HEK293 (cell line): ENCODE measurements around the gene PTPN9.
A peak's percentile ranks its signal among the peaks of the same experiment; 100 is the strongest.

Experiments
- CTCF ChIA-PET: fragments of 350-600 bp; formaldehyde crosslinking; extraction: SDS; loops from one replicate; lab custom pipeline; 2021; ENCODE audit warnings: antibody characterized with exemption; lab: Yijun Ruan, JAX
- POLR2A ChIA-PET: fragments of 300-600 bp; formaldehyde crosslinking; extraction: SDS; loops from one replicate; lab custom pipeline; 2020; ENCODE audit warnings: antibody characterized with exemption, inconsistent platforms; lab: Yijun Ruan, JAX
- H3K27ac ChIP-seq: fragments of 200-500 bp; sonication (Bioruptor generic); 2 replicates; pipeline ENCODE4 v1.5.1; 2014; ENCODE audit warnings: low read depth, low read length, control low read depth, inconsistent platforms; ENCODE audit errors: extremely low read depth
- H3K36me3 ChIP-seq, 2 experiments: fragments of 200-500 bp in 1 of 2; sonication (Bioruptor generic) in 1 of 2; 1 replicate in 1 of 2; 2 replicates in 1 of 2; pipeline ENCODE4 v1.5.1; 2014 to 2017; ENCODE audit warnings: inconsistent platforms in 2 of 2, low read length in 2 of 2; ENCODE audit not compliant: control insufficient read depth in 2 of 2, insufficient read depth in 1 of 2
- H3K4me1 ChIP-seq: fragments of 200-500 bp; sonication (Bioruptor generic); 2 replicates; pipeline ENCODE4 v1.5.1; 2014; ENCODE audit warnings: mild to moderate bottlenecking, low read length, inconsistent platforms; ENCODE audit not compliant: control insufficient read depth, insufficient read depth
- H3K4me3 ChIP-seq: 2 replicates; pipeline ENCODE4 v1.5.1; 2011; ENCODE audit warnings: low read depth, mild to moderate bottlenecking, control low read depth, low read length, moderate library complexity
- H3K9me3 ChIP-seq: fragments of 200-500 bp; sonication (Bioruptor generic); 2 replicates; pipeline ENCODE4 v1.5.1; 2014; ENCODE audit warnings: low read depth, low read length, inconsistent platforms; ENCODE audit not compliant: control insufficient read depth, insufficient read depth
- GFI1B ChIP-seq: fragments of 450-650 bp; formaldehyde crosslinking; IDR thresholded peaks from 2 replicates; pipeline ENCODE4 v1.5.1; 2016; ENCODE audit warnings: missing biosample characterization, missing genetic modification characterization
- SALL2 ChIP-seq: fragments of 450-650 bp; formaldehyde crosslinking; IDR thresholded peaks from 2 replicates; pipeline ENCODE4 v1.5.0; 2017; ENCODE audit warnings: missing biosample characterization, mild to moderate bottlenecking, missing genetic modification characterization, borderline replicate concordance
- TSHZ1 ChIP-seq: fragments of 450-650 bp; formaldehyde crosslinking; IDR thresholded peaks from 2 replicates; pipeline ENCODE4 v1.5.1; 2016; ENCODE audit warnings: missing biosample characterization, missing genetic modification characterization, borderline replicate concordance
- ZBTB44 ChIP-seq: fragments of 450-650 bp; IDR thresholded peaks from 2 replicates; pipeline ENCODE4 v1.5.1; 2018; ENCODE audit warnings: missing biosample characterization, mild to moderate bottlenecking, missing genetic modification characterization
- ZBTB49 ChIP-seq: fragments of 450-650 bp; formaldehyde crosslinking; IDR thresholded peaks from 2 replicates; pipeline ENCODE4 v1.5.1; 2016; ENCODE audit warnings: missing biosample characterization, missing genetic modification characterization, low read depth
- ZIC2 ChIP-seq: fragments of 450-650 bp; formaldehyde crosslinking; IDR thresholded peaks from 2 replicates; pipeline ENCODE4 v1.5.1; 2016; ENCODE audit warnings: missing biosample characterization, missing genetic modification characterization
- ZNF16 ChIP-seq: fragments of 450-650 bp; formaldehyde crosslinking; IDR thresholded peaks from 2 replicates; pipeline ENCODE4 v1.5.1; 2016; ENCODE audit warnings: low read depth, missing biosample characterization, missing genetic modification characterization
- ZNF169 ChIP-seq: fragments of 450-650 bp; formaldehyde crosslinking; IDR thresholded peaks from 2 replicates; pipeline ENCODE4 v1.5.1; 2016; ENCODE audit warnings: missing biosample characterization, missing genetic modification characterization
- ZNF18 ChIP-seq: fragments of 450-650 bp; formaldehyde crosslinking; IDR thresholded peaks from 2 replicates; pipeline ENCODE4 v1.5.1; 2016; ENCODE audit warnings: missing biosample characterization, missing genetic modification characterization
- ZNF221 ChIP-seq: fragments of 450-650 bp; formaldehyde crosslinking; IDR thresholded peaks from 2 replicates; pipeline ENCODE4 v1.5.1; 2017; ENCODE audit warnings: missing biosample characterization, missing genetic modification characterization, borderline replicate concordance
- ZNF341 ChIP-seq: fragments of 450-650 bp; formaldehyde crosslinking; IDR thresholded peaks from 2 replicates; pipeline ENCODE4; 2016; ENCODE audit warnings: low read depth, missing biosample characterization, missing genetic modification characterization
- ZNF394 ChIP-seq: fragments of 450-650 bp; formaldehyde crosslinking; IDR thresholded peaks from 2 replicates; pipeline ENCODE4 v1.5.1; 2016; ENCODE audit warnings: missing biosample characterization, missing genetic modification characterization, mild to moderate bottlenecking, moderate library complexity, borderline replicate concordance
- ZNF449 ChIP-seq: fragments of 450-650 bp; formaldehyde crosslinking; IDR thresholded peaks from 2 replicates; pipeline ENCODE4 v1.5.1; 2017; ENCODE audit warnings: missing biosample characterization, mild to moderate bottlenecking, missing genetic modification characterization, moderate library complexity
- ZNF560 ChIP-seq: fragments of 450-650 bp; formaldehyde crosslinking; IDR thresholded peaks from 2 replicates; pipeline ENCODE4 v1.5.1; 2017; ENCODE audit warnings: missing biosample characterization, missing genetic modification characterization, borderline replicate concordance
- ZNF596 ChIP-seq: fragments of 450-650 bp; IDR thresholded peaks from 2 replicates; pipeline ENCODE4 v1.5.0; 2018; ENCODE audit warnings: missing biosample characterization, mild to moderate bottlenecking, missing genetic modification characterization, moderate library complexity
- ZNF600 ChIP-seq: fragments of 450-650 bp; formaldehyde crosslinking; IDR thresholded peaks from 2 replicates; pipeline ENCODE4 v1.5.1; 2016; ENCODE audit warnings: missing biosample characterization, missing genetic modification characterization
- ZNF658 ChIP-seq: fragments of 450-650 bp; formaldehyde crosslinking; IDR thresholded peaks from 2 replicates; pipeline ENCODE4; 2016; ENCODE audit warnings: missing biosample characterization, missing genetic modification characterization
- ZNF777 ChIP-seq: fragments of 450-650 bp; formaldehyde crosslinking; IDR thresholded peaks from 2 replicates; pipeline ENCODE4 v1.5.1; 2017; ENCODE audit warnings: missing biosample characterization, missing genetic modification characterization, borderline replicate concordance

PTPN9 gene

GRCh38 chr15:75620058-75620820 lies 41.1 kb upstream of the PTPN9 start (continued):
- no peak for TF ChIP-seq TSHZ1 (tag by site-specific recombination)
- no peak for TF ChIP-seq ZNF449 (tag by site-specific recombination)
- no peak for TF ChIP-seq ZNF16 (tag by site-specific recombination)
- TF ChIP-seq, all 188 proteins: peak for 2

- H3K4me1 ChIP-seq: no peaks in the 10 kb centered on the region
- H3K9me3 ChIP-seq: no peaks in the 10 kb centered on the region
- no peak overlapping the region for H3K27ac ChIP-seq
- TF ChIP-seq ZNF600 (tag by site-specific recombination) (peak; percentile 28; the same call in 1 of the 2 replicates), ZNF394 (no peak), ZBTB49 (tag by site-specific recombination) (no peak), ZNF560 (no peak), ZNF18 (tag by site-specific recombination) (no peak)
- CTCF ChIA-PET: interaction anchor here (1.4 kb wide), 1 partner anchor 11 kb away, joined by 3 read pairs; no protein-coding TSS in a partner anchor
- H3K36me3 ChIP-seq: peaks cover 73 to 76% of the 10 kb centered on the region in 2 experiments
- no peak overlapping the region for H3K4me3 ChIP-seq
- POLR2A ChIA-PET: interaction anchor here (1.1 kb wide), 1 partner anchor 9 kb away, joined by 3 read pairs; the partner anchor contains the start of gene SNUPN
Measured at GRCh38 chr15:75616766-75617165, 37.7 kb upstream of the PTPN9 start.

- H3K27ac ChIP-seq: no peak overlapping the region
- no peak overlapping the region for H3K4me3 ChIP-seq
- CTCF ChIA-PET: interaction anchor here (0.7 to 1.1 kb wide), 4 partner anchors 9 to 31 kb away, joined by 3 to 5 read pairs (median 4); partner anchors contain the start of gene PTPN9
- H3K9me3 ChIP-seq: no peaks in the 10 kb centered on the region
- no peaks in the 10 kb centered on the region for H3K4me1 ChIP-seq
- POLR2A ChIA-PET: no interaction called here
- H3K36me3 ChIP-seq: peaks cover 51 to 63% of the 10 kb centered on the region in 2 experiments
- TF ChIP-seq ZNF777 (tag by site-specific recombination) (no peak), ZBTB44 (tag by site-specific recombination) (no peak), GFI1B (tag by site-specific recombination) (no peak), ZIC2 (tag by site-specific recombination) (no peak), SALL2 (no peak), ZNF341 (tag by site-specific recombination) (no peak), ZNF596 (tag by site-specific recombination) (no peak), ZNF658 (tag by site-specific recombination) (no peak), ZNF169 (tag by site-specific recombination) (no peak), ZNF394 (no peak), ZNF221 (tag by site-specific recombination) (no peak)
Measured at GRCh38 chr15:75606711-75607699, 27.9 kb upstream of the PTPN9 start.
